HPDE6-E6E7 (cell line): Measurements from ENCODE around the gene DUSP1.

Experiments
- DNase-seq: peaks from one replicate; pipeline ENCODE4 v3.0.0; 2011; ENCODE audit warnings: missing footprints; ENCODE audit errors: extremely low spot score

The DUSP1 gene

GRCh38 chr5:172777881-172778814 is 7.2 kb upstream of the DUSP1 start:
- DNase-seq = peak; percentile 95

GRCh38 chr5:172776235-172776594 is 5.2 kb upstream of the DUSP1 start:
- DNase-seq = no peak

- DNase-seq = no peak
These were observed 4.6 kb upstream of the DUSP1 start for GRCh38 chr5:172775326-172776234.

GRCh38 chr5:172774561-172775315 is 3.7 kb upstream of the DUSP1 start:
- DNase-seq = no peak

GRCh38 chr5:172773481-172774469 is 2.8 kb upstream of the DUSP1 start:
- no peak for DNase-seq

GRCh38 chr5:172772112-172772906 is 1.3 kb upstream of the DUSP1 start:
- peak; percentile 81 for DNase-seq

- DNase-seq = no peak
These were observed 580 bp upstream of the DUSP1 start for GRCh38 chr5:172771439-172772111.

GRCh38 chr5:172770374-172770674 is 671 bp downstream of the DUSP1 start:
- DNase-seq = no peak

- no peak for DNase-seq
These were observed 1.2 kb downstream of the DUSP1 start for GRCh38 chr5:172769616-172770373.

GRCh38 chr5:172769342-172769615 is 1.7 kb downstream of the DUSP1 start:
- DNase-seq = no peak

GRCh38 chr5:172768573-172769341 is 2.2 kb downstream of the DUSP1 start:
- DNase-seq = no peak

- DNase-seq = no peak
These were observed 2.9 kb downstream of the DUSP1 start for GRCh38 chr5:172768098-172768572.

- no peak for DNase-seq
These were observed 4.5 kb downstream of the DUSP1 start for GRCh38 chr5:172766287-172767108.

GRCh38 chr5:172765766-172766286 is 5.2 kb downstream of the DUSP1 start:
- no peak for DNase-seq

- DNase-seq = peak; percentile 91
These were observed 5.9 kb downstream of the DUSP1 start for GRCh38 chr5:172764861-172765765.

- DNase-seq = no peak
These were observed 7.9 kb downstream of the DUSP1 start for GRCh38 chr5:172763120-172763464.
